HL-60 (cell line): ENCODE measurements around the gene TRAIP.

Source experiments
- DNase-seq, 2 experiments: peaks; one replicate each; pipeline ENCODE4 v3.0.0-alpha.2; 2010 to 2020; ENCODE audit warnings: low read depth in 1 of 2, low spot score in 1 of 2
- H3K27ac ChIP-seq: fragments of 250-450 bp; sonication (Bioruptor Pico); replicated peaks from 2 replicates; pipeline ENCODE4 v1.5.1; 2020; ENCODE audit warnings: mild to moderate bottlenecking, moderate library complexity
- H3K27me3 ChIP-seq: fragments of 250-450 bp; sonication (Bioruptor Pico); 2 replicates; pipeline ENCODE4 v1.5.1; 2021; ENCODE audit warnings: mild to moderate bottlenecking, moderate library complexity; ENCODE audit not compliant: insufficient read depth, poor library complexity, severe bottlenecking
- H3K4me3 ChIP-seq: replicated peaks from 2 replicates; pipeline ENCODE4 v1.5.1; 2011; ENCODE audit warnings: mild to moderate bottlenecking, control low read depth, low read length; ENCODE audit not compliant: insufficient read depth
- CTCF ChIP-seq: IDR thresholded peaks from one replicate; pipeline ENCODE4 v1.5.1; 2011; ENCODE audit warnings: low read length, control low read depth, inconsistent platforms; ENCODE audit not compliant: insufficient read depth
- GABPA ChIP-seq: IDR thresholded peaks from 2 replicates; pipeline ENCODE4 v1.6.1; 2012; ENCODE audit warnings: low read depth
- POLR2AphosphoS5 ChIP-seq: IDR thresholded peaks from 2 replicates; pipeline ENCODE4 v1.6.1; 2012; ENCODE audit warnings: low read depth
- REST ChIP-seq: IDR thresholded peaks from 2 replicates; pipeline ENCODE4 v1.6.1; 2012; ENCODE audit warnings: low read depth; ENCODE audit not compliant: insufficient replicate concordance
- SPI1 ChIP-seq: IDR thresholded peaks from 2 replicates; pipeline ENCODE4 v1.6.1; 2012; ENCODE audit warnings: low read depth, mild to moderate bottlenecking, borderline replicate concordance

TRAIP gene

GRCh38 chr3:49899815-49900214 lies 43.5 kb upstream of the TRAIP start:
- Histone ChIP-seq H3K27me3 (peaks cover 2% of the 10 kb centered on the region), H3K4me3 (no peak overlapping the region), H3K27ac (no peak overlapping the region)
- TF ChIP-seq CTCF: peak; percentile 20
- no peak for TF ChIP-seq GABPA
- peak in 1 of 2 experiments; percentile 25 for DNase-seq

GRCh38 chr3:49898991-49899390 lies 42.6 kb upstream of the TRAIP start:
- no peak overlapping the region for H3K27ac ChIP-seq
- peaks cover 2% of the 10 kb centered on the region for H3K27me3 ChIP-seq
- H3K4me3 ChIP-seq: no peak overlapping the region
- DNase-seq: no peak
- TF ChIP-seq POLR2AphosphoS5 (no peak), GABPA (no peak), REST (no peak), CTCF (no peak), SPI1 (no peak)

- Histone ChIP-seq H3K4me3 (no peak overlapping the region), H3K27me3 (no peaks in the 10 kb centered on the region), H3K27ac (no peak overlapping the region)
- no peak for DNase-seq
- TF ChIP-seq GABPA (no peak), POLR2AphosphoS5 (no peak), REST (no peak), SPI1 (no peak), CTCF (no peak)
Observed at GRCh38 chr3:49896345-49896744, 40.0 kb upstream of the TRAIP start.

GRCh38 chr3:49895791-49896190 lies 39.4 kb upstream of the TRAIP start:
- Histone ChIP-seq H3K27me3 (no peaks in the 10 kb centered on the region), H3K4me3 (no peak overlapping the region), H3K27ac (no peak overlapping the region)
- DNase-seq: no peak
- no peak for TF ChIP-seq GABPA
- TF ChIP-seq POLR2AphosphoS5: no peak
- TF ChIP-seq CTCF: no peak
- TF ChIP-seq SPI1: no peak
- TF ChIP-seq REST: no peak
